ENCODE data around the gene NR6A1. TPM values are rescaled to one million over a fixed set of nuclear protein-coding genes. Genes with fewer than 3 reads are reported as not detected.
A peak's percentile ranks its signal among the peaks of the same experiment; 100 is the strongest.

NR6A1 gene
- total RNA-seq, 1 donor from 2014 or later = 1.2 TPM

DNA sequence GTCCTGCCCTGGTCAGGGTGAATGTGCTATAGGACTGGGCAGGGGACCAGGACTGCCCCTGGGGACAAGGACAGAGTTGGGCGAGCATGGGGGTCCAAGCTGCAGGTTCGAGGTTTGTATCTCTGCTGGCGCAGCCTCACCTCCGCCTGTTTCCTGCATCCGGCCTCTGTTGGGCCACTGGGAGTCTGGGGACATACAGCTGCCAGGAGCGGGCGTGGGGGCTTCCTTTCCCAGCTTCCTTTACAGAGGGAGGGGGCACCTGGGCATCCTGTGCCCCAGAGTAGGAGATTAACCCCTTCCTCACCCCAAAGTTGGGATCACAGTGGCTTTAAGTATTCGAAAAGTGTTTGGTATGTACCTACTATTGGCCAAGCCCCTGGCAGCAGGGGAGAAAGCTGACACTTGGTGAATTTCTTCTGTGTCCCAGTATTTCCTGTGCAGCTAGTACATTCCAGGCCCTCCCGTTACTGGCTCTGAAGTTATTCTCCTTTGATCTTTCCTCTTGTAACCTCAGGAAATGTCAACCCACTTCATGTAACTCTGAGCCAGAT, 24.8 kb upstream of the NR6A1 start:
- TF ChIP-seq CTCF (IDR thresholded peaks at IDR 0.05) = no peak
- TF ChIP-seq POLR2A (IDR thresholded peaks at IDR 0.05) = no peak
- no peak for TF ChIP-seq POLR2AphosphoS5 (IDR thresholded peaks at IDR 0.05; ENCODE audit: insufficient read depth in 1 of 2, low read depth in 1 of 2)
- peaks cover 67% of the 10 kb centered on the region for H3K4me1 ChIP-seq

GRCh38 chr9:124794902-124795491, 23.9 kb upstream of the NR6A1 start:
- no peak for DNase-seq (ENCODE audit: extremely low spot score in 2 of 2)
- intact Hi-C loops (cut with DNase I) = no loop called here

More for the DNA sequence above, 24.8 kb upstream of the NR6A1 start:
- H3K36me3 ChIP-seq = no peaks in the 10 kb centered on the region
- no peaks in the 10 kb centered on the region for H3K27me3 ChIP-seq
- no peak overlapping the region for H3K27ac ChIP-seq
- H3K4me3 ChIP-seq = no peak overlapping the region
- intact Hi-C loops (cut with DNase I) = no loop called here
- no peaks in the 10 kb centered on the region for H3K9me3 ChIP-seq
- no peak for DNase-seq (ENCODE audit: extremely low spot score in 2 of 2)

GRCh38 chr9:124793015-124793541, 22.0 kb upstream of the NR6A1 start:
- Histone ChIP-seq H3K4me1 (peaks cover 40% of the 10 kb centered on the region), H3K36me3 (no peaks in the 10 kb centered on the region), H3K27me3 (no peaks in the 10 kb centered on the region), H3K9me3 (no peaks in the 10 kb centered on the region), H3K27ac (peak overlapping the region; percentile 60), H3K4me3 (no peak overlapping the region)
- intact Hi-C loops (cut with DNase I) = no loop called here
- DNase-seq (ENCODE audit: extremely low spot score in 2 of 2) = no peak
- TF ChIP-seq POLR2AphosphoS5 (IDR thresholded peaks at IDR 0.05; ENCODE audit: insufficient read depth in 1 of 2, low read depth in 1 of 2) (peak; percentile 34 to 85), CTCF (IDR thresholded peaks at IDR 0.05) (no peak)

More at GRCh38 chr9:124794902-124795491, 23.9 kb upstream of the NR6A1 start:
- TF ChIP-seq POLR2A (IDR thresholded peaks at IDR 0.05) (no peak), CTCF (IDR thresholded peaks at IDR 0.05) (no peak), POLR2AphosphoS5 (IDR thresholded peaks at IDR 0.05; ENCODE audit: insufficient read depth in 1 of 2, low read depth in 1 of 2) (no peak)
- H3K36me3 ChIP-seq = no peaks in the 10 kb centered on the region
- no peak overlapping the region for H3K27ac ChIP-seq
- H3K27me3 ChIP-seq = no peaks in the 10 kb centered on the region
- no peaks in the 10 kb centered on the region for H3K9me3 ChIP-seq
- peaks cover 58% of the 10 kb centered on the region for H3K4me1 ChIP-seq
- no peak overlapping the region for H3K4me3 ChIP-seq

GRCh38 chr9:124792257-124793014, 21.3 kb upstream of the NR6A1 start:
- intact Hi-C loops (cut with DNase I) = no loop called here
- no peak overlapping the region for H3K4me3 ChIP-seq
- peak overlapping the region; percentile 60 for H3K27ac ChIP-seq
- DNase-seq (ENCODE audit: extremely low spot score in 2 of 2) = no peak
- H3K36me3 ChIP-seq = peaks cover 0 to 4% of the 10 kb centered on the region in 2 donors
- TF ChIP-seq CTCF (IDR thresholded peaks at IDR 0.05) (no peak), POLR2AphosphoS5 (IDR thresholded peaks at IDR 0.05; ENCODE audit: insufficient read depth in 1 of 2, low read depth in 1 of 2) (no peak), POLR2A (IDR thresholded peaks at IDR 0.05) (no peak)
- H3K4me1 ChIP-seq = peaks cover 34% of the 10 kb centered on the region
- no peaks in the 10 kb centered on the region for H3K9me3 ChIP-seq
- no peaks in the 10 kb centered on the region for H3K27me3 ChIP-seq
